HFF-Myc (cell line): ENCODE data around the gene FYB1.

ENCODE experiments used
- DNase-seq: peaks from one replicate; pipeline ENCODE4 v3.0.0-alpha.2; 2011; ENCODE audit warnings: low read depth; ENCODE audit errors: extremely low read depth
- H3K4me3 ChIP-seq: replicated peaks from 2 replicates; pipeline ENCODE4 v1.5.1; 2011; ENCODE audit warnings: low read depth, mild to moderate bottlenecking, control low read depth, low read length
- CTCF ChIP-seq: IDR thresholded peaks from 2 replicates; pipeline ENCODE4 v1.5.1; 2012; ENCODE audit warnings: mild to moderate bottlenecking, low read depth, low read length, control low read depth; ENCODE audit errors: missing control alignments

The FYB1 gene

GRCh38 chr5:39164016-39164415 lies 55.3 kb downstream of the FYB1 start:
- no peak for DNase-seq
- no peak for TF ChIP-seq CTCF
- H3K4me3 ChIP-seq, result no peak overlapping the region

- DNase-seq, result no peak
- H3K4me3 ChIP-seq, result no peak overlapping the region
- TF ChIP-seq CTCF, result no peak
Observed at GRCh38 chr5:39161578-39161977, 57.8 kb downstream of the FYB1 start.

DNA sequence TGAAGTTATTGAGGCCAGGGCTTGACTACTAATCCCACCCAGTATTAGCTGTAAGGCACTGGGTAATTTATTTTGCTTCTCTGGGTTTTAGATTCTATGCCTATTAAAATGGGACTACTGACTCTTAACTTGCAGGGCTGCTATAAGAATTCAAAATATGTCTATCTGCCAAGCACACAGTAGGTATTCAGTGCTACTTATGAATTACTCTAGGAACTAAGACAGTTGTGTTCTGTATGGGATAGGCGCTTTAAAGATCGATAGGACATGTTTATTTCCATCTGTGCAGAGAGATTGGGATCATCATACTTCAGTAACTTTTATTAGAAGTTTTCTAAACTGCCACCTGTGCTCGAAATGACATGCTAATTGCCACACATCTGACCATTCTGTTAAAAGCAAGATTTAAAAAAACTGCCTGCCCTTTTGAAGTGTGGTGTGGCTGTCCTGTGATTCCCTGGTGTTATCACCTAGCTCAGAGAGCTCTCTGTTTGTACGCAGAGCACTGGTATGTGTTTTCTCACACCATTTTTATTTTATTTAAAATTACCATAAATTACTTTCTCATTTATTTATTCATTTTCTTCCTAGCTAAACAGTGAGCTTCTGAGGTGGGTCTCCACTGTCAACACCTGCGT lies 58.7 kb downstream of the FYB1 start:
- TF ChIP-seq CTCF, result no peak
- DNase-seq, result no peak
- H3K4me3 ChIP-seq, result no peak overlapping the region

DNA sequence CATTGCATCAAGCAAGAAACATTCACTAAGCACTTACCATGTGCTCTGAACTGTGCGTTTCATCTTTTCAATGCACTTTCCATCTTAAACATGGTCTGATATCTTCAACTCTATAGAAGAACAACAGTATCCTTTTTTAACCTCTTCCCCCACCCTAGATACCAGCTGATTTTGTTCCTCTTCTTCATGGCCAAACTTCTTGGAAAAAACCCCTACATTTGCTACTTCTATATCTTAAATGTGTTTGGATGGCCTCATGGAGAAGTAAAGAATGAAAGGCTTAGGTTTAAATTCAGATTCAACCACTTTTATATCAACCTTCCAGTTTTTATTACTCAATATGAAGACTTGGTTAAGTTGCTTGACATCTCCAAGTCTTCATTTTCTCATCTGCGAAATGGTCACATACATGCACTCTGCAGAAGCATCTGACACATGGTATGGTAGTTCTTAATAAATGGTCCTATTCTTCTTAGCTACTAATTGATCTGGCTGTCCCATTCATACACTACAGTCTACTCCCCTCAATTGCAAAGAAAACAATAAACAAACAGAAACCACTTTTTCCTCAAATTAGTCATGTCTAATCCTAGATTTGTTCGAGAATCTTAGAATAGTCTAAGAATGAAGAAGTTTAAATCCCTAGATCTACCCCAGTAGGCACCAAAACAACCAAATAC lies 59.4 kb downstream of the FYB1 start:
- DNase-seq, result no peak
- no peak overlapping the region for H3K4me3 ChIP-seq
- TF ChIP-seq CTCF, result no peak

GRCh38 chr5:39158786-39159185 lies 60.6 kb downstream of the FYB1 start:
- DNase-seq, result no peak
- no peak overlapping the region for H3K4me3 ChIP-seq
- no peak for TF ChIP-seq CTCF

DNA sequence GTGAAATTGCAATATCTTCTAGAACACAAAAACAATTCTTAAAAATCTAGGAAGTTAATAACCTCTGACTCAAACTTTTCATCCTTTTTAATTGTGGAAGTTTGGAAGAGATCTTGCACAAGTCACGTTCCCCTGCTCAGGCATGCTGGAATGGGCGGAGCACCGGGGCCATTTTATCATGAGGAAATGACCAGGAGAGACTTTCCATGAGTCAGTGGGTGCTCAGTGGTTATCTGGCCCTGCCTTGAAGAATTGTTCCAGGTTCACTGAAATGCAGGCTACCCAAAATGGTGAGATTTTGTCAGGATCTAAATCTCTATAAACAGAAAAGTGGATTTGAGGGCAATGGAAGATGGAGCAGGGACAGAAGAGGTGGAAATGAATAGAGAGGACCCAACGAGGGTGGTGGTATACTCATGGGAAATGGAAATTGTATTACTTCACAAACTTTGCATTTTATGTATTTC lies 61.2 kb downstream of the FYB1 start:
- no peak for DNase-seq
- TF ChIP-seq CTCF, result no peak
- no peak overlapping the region for H3K4me3 ChIP-seq
